Loucy (cell line): ENCODE data around the gene ADO.
"Not testable (repeated sequence)": the region's sequence is repeated elsewhere in the genome, so short reads cannot be mapped to it uniquely, and the experiment has no call there.

Experiments used
- CTCF ChIP-seq: fragments of 200-600 bp; sonication (generic); conservative IDR thresholded peaks from 2 replicates; pipeline ENCODE4 v1.5.1; 2014; ENCODE audit warnings: mild to moderate bottlenecking, antibody characterized with exemption, low read length
- EZH2phosphoT487 ChIP-seq: fragments of 200-600 bp; IDR thresholded peaks from 2 replicates; pipeline ENCODE4 v1.6.1; 2018; ENCODE audit warnings: antibody characterized with exemption, mild to moderate bottlenecking, moderate library complexity, borderline replicate concordance

DNA sequence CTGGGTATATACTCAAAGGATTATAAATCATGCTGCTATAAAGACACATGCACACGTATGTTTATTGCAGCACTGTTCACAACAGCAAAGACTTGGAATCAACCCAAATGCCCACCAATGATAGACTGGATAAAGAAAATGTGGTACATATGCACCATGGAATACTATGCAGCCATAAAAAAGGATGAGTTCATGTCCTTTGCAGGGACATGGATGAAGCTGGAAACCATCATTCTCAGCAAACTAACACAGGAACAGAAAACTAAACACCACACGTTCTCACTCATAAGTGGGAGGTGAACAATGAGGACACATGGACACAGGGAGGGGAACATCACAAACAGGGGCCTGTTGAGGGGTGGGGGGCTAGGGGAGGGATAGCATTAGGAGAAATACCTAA lies 16.2 kb upstream of the ADO start:
- TF ChIP-seq CTCF, EZH2phosphoT487: not testable (repeated sequence)
